Activated T-helper 1 cell treated with anti-CD3 and anti-CD28 coated beads, Interleukin-12 subunit alpha, Interleukin-12 subunit beta, Interleukin-2, Interleukin-4 antibody, amounts not matched to agents 30 ng/mL and 10 ng/mL and 1 ng/mL, durations not matched to agents 14 hours and 24 hours and 36 hours (primary cell): Measurements from ENCODE around the gene CAPN13. TPM values are rescaled to one million over a fixed set of nuclear protein-coding genes. Genes with fewer than 3 reads are reported as not detected.
"Not testable (repeated sequence)": the region's sequence is repeated elsewhere in the genome, so short reads cannot be mapped to it uniquely, and the experiment has no call there.

Experiments used
- DNase-seq: peaks from one replicate; pipeline ENCODE4 v3.0.0; 2021; ENCODE audit warnings: low spot score
- H3K27ac Mint-ChIP-seq: one replicate; pipeline ENCODE4 v1.8.0; 2021; ENCODE audit warnings: mild to moderate bottlenecking, mixed read lengths
- H3K27me3 Mint-ChIP-seq: one replicate; pipeline ENCODE4 v1.8.0; 2022; ENCODE audit warnings: mild to moderate bottlenecking, moderate library complexity, mixed read lengths; ENCODE audit not compliant: insufficient read depth
- H3K36me3 Mint-ChIP-seq: one replicate; pipeline ENCODE4 v1.8.0; 2021; ENCODE audit warnings: low read depth, mixed read lengths
- H3K4me1 Mint-ChIP-seq: one replicate; pipeline ENCODE4 v1.8.0; 2021; ENCODE audit warnings: low read depth, mixed read lengths
- H3K4me3 Mint-ChIP-seq: one replicate; pipeline ENCODE4 v1.8.0; 2021; ENCODE audit warnings: mild to moderate bottlenecking, moderate library complexity, mixed read lengths
- H3K9me3 Mint-ChIP-seq: one replicate; pipeline ENCODE4 v1.8.0; 2021; ENCODE audit warnings: mixed read lengths
- intact Hi-C: fragments of 100-400 bp; cut with micrococcal nuclease; formaldehyde crosslinking; loops from one replicate; pipeline ENCODE4 v1.15.1; 2024
- total RNA-seq: library from RNA; stranded (reverse); gene quantifications from 2 replicates; pipeline ENCODE4 v1.2.3, GENCODE V29; 2022

Gene CAPN13
- total RNA-seq, 1 donor from 2014 or later = not detected

DNA sequence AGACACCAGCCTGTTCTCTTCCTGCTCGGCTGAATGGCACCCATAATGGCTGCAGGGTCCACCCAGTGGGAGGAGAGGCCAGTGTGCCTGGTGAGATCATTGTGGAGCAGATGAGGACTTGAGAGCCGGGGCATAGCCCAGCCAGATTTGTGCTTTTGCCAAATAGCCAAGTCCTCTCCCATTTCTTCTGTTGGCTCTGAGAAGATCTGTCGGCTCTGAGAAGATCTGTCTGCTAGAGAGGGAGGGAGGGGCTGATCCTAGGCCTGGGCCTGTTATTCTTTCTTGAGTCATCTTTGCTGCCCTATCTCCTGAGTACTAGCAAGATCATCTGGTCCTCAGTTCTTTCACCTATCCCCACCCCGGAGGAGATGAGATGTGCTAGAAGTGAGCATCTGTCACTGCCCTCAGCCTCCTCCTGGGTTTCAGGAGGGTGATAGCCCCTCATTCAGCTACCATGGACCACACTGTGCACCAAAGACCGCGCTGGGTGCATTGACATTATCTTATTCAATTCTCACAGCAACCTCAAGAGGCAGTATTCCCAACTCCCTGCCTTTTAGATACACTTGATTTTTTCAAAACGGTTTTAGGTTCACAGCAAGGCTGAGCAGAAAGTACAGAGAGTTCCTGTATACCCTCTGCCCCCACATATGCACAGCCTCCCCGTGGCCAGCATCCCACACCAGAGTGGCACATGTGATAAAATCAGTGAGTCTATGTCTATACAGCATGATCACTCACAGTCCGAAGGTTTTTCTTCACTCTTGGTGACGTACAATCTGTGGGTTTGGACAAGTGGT lies 98.6 kb downstream of the CAPN13 start:
- Mint-ChIP-seq H3K4me1 (peaks cover 2% of the 10 kb centered on the region), H3K36me3 (no peaks in the 10 kb centered on the region), H3K4me3 (no peak overlapping the region), H3K27ac (no peak overlapping the region), H3K27me3 (peaks cover 2% of the 10 kb centered on the region), H3K9me3 (no peaks in the 10 kb centered on the region)
- DNase-seq = no peak
- intact Hi-C loops = loop anchor here (10.0 kb wide), 2 partner anchors 284 to 374 kb away; no protein-coding TSS in a partner anchor

DNA sequence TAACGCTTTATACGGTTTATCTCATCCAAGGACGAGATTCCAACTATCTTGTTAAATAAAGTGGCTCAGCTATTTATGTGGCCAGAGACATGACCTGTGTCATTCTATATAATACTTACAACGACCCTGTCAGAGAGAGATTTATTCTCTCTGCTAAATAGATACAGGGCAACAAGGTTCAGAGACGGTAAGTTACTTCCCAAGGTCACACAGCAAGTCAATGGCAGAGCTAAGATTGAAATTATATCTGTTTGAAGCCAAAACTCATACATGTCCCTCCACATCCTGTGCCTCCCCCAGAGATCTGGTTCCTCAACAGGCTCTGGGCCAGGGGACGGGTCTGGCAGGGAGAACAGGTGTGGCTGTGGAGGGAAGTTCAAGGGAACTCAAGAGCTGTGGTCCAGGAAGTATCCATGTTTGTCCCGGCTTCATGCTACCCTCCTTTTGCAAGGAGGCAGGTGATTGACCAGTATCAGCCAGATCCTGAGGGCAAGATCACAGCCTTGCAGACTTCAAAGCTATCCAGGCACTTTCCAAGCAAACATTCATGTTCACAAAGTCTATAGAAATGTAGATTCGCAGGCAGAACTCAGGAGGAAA lies 99.8 kb downstream of the CAPN13 start:
- intact Hi-C loops = loop anchor here (1.0 to 10.0 kb wide), 4 partner anchors 283 to 542 kb away; no protein-coding TSS in a partner anchor
- no peak overlapping the region for H3K27ac Mint-ChIP-seq
- no peaks in the 10 kb centered on the region for H3K4me1 Mint-ChIP-seq
- H3K27me3 Mint-ChIP-seq = peaks cover 3% of the 10 kb centered on the region
- no peak for DNase-seq
- no peak overlapping the region for H3K4me3 Mint-ChIP-seq
- no peaks in the 10 kb centered on the region for H3K36me3 Mint-ChIP-seq
- H3K9me3 Mint-ChIP-seq = peaks cover 3% of the 10 kb centered on the region

DNA sequence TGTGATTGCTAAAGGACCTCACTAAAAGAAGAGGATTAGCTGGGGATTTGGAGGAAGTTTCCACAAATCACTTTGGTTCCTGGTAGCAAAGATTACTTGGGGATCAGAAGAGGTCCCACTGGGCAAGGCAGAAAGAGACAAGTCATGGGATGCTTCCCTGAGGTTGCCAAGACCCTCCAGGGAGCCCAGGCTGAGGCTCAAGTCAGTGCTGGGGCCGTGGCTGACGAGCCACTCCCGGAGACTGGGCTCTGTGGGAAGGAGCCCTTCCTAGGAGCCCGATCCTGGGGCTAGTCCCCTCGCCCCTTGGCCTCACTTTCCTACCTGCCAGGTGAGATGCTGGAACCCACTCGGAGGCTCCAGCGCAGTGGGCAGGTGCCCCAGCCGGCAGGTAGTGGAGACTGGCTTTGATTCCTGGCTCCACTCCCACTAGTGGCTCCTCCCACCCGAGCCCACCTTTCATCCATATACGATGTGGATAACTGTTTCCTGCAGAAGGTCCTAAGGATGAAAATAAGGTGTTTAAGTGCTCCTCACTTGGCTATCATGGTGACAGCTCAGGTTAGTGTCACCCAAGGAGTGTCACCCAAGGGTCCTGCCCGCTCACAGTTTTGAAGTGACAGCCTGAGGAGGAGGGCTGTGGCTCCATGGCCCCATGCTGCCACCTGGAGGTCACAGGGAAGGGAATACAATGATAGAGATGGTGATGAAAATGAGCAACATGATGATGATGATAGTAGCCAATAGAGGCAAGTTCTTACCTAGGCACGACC lies 100.5 kb downstream of the CAPN13 start:
- peaks cover 10% of the 10 kb centered on the region for H3K9me3 Mint-ChIP-seq
- no peak overlapping the region for H3K4me3 Mint-ChIP-seq
- no peak overlapping the region for H3K27ac Mint-ChIP-seq
- peaks cover 7% of the 10 kb centered on the region for H3K27me3 Mint-ChIP-seq
- H3K36me3 Mint-ChIP-seq = no peaks in the 10 kb centered on the region
- peak; percentile 52 for DNase-seq
- no peaks in the 10 kb centered on the region for H3K4me1 Mint-ChIP-seq
- intact Hi-C loops = loop anchor here (1.0 to 10.0 kb wide), 4 partner anchors 282 to 541 kb away; no protein-coding TSS in a partner anchor

DNA sequence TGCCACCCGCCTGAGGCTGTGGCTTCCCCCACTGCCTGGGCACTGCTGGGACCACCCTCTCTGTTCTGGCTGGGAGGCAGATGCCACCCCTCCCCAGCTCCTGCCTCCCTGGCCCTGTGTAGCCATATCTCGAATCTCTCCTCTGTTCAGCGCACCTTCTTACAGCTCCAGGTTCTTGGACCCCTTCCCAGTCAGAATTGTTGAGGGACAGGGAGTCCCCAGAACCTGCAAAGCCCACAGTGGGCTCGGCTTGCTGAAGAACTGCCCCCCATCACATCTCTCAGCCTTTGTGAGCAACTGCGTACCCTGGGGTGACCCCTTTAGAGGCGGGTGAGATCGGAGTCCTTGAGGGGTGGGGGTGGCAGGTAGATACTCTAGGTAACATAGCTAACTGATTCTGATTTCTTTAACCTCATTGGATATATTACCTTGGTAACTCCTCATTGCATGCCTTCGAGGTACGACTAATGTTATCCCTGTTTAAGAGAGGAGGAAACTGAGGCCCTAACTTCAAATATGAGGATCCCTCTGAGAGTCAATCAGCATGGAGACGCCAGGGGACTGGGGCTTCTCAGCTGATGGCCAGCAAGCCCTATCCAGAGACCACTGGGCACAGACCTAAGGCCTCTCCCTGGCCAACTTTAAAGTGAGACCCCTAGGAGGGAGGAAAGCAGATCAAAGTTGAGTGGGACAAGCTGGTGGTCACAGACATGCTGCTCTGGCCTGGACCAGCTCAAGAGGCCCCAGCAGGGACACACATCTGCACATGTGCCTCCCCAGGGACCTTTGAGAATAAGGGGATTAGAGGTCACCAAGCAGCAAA lies 101.3 kb downstream of the CAPN13 start:
- Mint-ChIP-seq H3K9me3 (peaks cover 12% of the 10 kb centered on the region), H3K36me3 (no peaks in the 10 kb centered on the region), H3K4me1 (no peaks in the 10 kb centered on the region), H3K4me3 (no peak overlapping the region), H3K27me3 (peaks cover 7% of the 10 kb centered on the region), H3K27ac (peak overlapping the region; percentile 8)
- DNase-seq = no peak
- intact Hi-C loops = loop anchor here (10.0 kb wide), 2 partner anchors 281 to 371 kb away; no protein-coding TSS in a partner anchor

DNA sequence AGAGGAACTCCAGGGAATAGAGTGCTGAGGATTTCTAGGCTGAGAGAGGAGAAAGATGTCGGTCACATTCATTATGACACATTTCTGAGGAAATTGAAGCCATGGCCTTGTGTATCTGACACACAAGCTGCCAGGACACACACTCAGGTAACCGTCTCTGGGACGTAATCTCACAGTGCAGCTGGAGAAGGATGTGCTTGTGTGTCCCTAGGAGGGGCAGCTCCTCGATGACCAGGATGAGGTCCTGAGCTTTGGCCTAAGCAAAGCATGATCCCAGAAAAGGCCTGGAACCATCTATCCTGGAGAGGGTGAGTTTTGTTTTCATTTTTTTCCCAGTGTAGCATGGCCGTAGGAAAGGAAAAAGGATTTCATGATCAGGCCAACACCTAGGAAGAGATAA lies 102.2 kb downstream of the CAPN13 start:
- no peak for DNase-seq
- Mint-ChIP-seq H3K9me3 (peaks cover 14% of the 10 kb centered on the region), H3K27ac (no peak overlapping the region), H3K36me3 (no peaks in the 10 kb centered on the region), H3K4me3 (no peak overlapping the region), H3K4me1 (no peaks in the 10 kb centered on the region), H3K27me3 (peaks cover 7% of the 10 kb centered on the region)
- intact Hi-C loops = loop anchor here (10.0 kb wide), 2 partner anchors 280 to 370 kb away; no protein-coding TSS in a partner anchor

DNA sequence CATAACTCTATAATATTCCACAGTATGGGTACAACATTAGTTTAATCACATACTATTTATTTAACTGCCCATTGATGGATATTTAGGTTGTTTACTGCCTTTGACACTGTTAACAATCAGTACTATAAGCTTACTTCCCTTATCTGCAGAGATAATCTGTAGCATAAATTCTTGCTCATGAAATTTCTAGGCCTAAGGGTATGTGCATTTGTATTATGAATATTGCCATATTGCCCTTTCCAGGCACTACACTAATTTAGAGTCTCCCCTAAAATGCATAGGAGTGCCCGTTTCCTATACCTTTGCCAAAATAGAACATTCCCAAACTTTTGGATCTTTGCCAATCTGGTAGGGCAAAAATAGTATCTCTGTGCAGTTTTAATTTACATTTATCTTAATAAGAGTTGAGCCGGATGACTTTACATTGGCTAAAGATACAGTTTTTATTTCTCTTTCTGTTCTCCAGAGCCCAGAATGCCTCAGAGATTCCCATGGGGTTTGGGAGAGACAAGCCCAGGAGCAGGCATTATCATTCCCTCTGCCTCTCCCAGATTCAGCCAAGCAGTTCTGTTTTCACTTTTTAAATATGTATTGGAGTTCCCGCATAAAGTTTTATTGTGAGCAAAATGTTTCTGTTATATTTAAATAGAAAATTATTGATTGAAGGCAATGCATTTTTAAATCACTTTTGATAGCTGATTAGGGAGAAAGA lies 102.8 kb downstream of the CAPN13 start:
- Mint-ChIP-seq H3K27me3 (peaks cover 7% of the 10 kb centered on the region), H3K4me1 (no peaks in the 10 kb centered on the region), H3K9me3 (peaks cover 14% of the 10 kb centered on the region), H3K36me3 (no peaks in the 10 kb centered on the region), H3K27ac (no peak overlapping the region), H3K4me3 (no peak overlapping the region)
- no peak for DNase-seq
- intact Hi-C loops = loop anchor here (10.0 kb wide), 2 partner anchors 280 to 370 kb away; no protein-coding TSS in a partner anchor

DNA sequence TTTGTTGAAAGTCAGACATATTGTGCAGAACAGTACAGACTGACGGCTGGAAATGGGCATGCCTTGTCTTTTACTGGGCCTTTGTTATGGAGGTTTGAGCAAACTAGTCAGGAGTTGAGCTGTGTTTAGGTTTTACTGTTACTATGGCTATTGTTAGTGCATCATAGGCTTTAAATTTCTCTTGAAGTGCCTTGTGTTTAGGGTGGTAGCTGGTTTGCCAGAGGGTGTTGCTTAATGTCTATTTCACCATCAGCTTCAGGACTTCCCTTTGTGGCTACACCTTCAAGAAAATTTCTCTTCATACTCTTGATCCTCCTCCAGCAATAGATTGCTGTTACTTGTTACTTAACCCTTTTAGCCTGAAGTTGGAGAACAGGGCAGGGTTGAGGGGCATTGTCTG lies 104.6 kb downstream of the CAPN13 start:
- H3K4me3 Mint-ChIP-seq = no peak overlapping the region
- peaks cover 14% of the 10 kb centered on the region for H3K9me3 Mint-ChIP-seq
- intact Hi-C loops = loop anchor here (10.0 kb wide), 2 partner anchors 278 to 368 kb away; no protein-coding TSS in a partner anchor
- H3K36me3 Mint-ChIP-seq = no peaks in the 10 kb centered on the region
- no peak overlapping the region for H3K27ac Mint-ChIP-seq
- no peak for DNase-seq
- H3K4me1 Mint-ChIP-seq = no peaks in the 10 kb centered on the region
- H3K27me3 Mint-ChIP-seq = peaks cover 7% of the 10 kb centered on the region

DNA sequence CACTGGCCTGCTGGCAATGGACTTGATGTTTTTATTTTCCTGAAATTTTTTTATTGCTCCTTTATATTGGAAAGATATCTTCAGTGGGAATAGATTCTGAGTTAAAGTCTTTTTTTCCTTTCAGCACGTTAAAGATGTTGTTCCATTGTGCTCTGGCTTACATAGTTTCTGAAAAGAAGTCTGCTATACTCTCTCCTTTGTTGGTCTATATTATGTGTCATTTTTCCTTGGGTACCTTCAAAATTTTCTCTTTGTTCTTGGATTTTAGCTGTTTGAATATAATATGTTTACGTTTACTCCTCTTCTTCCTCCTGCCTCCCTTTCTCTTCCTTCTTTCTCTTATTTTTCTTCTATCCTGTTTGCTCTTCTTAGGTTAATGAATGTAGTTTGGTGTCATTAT lies 105.5 kb downstream of the CAPN13 start:
- intact Hi-C loops = loop anchor here (10.0 kb wide), 2 partner anchors 277 to 367 kb away; no protein-coding TSS in a partner anchor
- Mint-ChIP-seq H3K27me3 (peaks cover 7% of the 10 kb centered on the region), H3K4me1 (no peaks in the 10 kb centered on the region), H3K36me3 (no peaks in the 10 kb centered on the region), H3K4me3 (no peak overlapping the region), H3K9me3 (peaks cover 14% of the 10 kb centered on the region), H3K27ac (no peak overlapping the region)
- DNase-seq = no peak

DNA sequence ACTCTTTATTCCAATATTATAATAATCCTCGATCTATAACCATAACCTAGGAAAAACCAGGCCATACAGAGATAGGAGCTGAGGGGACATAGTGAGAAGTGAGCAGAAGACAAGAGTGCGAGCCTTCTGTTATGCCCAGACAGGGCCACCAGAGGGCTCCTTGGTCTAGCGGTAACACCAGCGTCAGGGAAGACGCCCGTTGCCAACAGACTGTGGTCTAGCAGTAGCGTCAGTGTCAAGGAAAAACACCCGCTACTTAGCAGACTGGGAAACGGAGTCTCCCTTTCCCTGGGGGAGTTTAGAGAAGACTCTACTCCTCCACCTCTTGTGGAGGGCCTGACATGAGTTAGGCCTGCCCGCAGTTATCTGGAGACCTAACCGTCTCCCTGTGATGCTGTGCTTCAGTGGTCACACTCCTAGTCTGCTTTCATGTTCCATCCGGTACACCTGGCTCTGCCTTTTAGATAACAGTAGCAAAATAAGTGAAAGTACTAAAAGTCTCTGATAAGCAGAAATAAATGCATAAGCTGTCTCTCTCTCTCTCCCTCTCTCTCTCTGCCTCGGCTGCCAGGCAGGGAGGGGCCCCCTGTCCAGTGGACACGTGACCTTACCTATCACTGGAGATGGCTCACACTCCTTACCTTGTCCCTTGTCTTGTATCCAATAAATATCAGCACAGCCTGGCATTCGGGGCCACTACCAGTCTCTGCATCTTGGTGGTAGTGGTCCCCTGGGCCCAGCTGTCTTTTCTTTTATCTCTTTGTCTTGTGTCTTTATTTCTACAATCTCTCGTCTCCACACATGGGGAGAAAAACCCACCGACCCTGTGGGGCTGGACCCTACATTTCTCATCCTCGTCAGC lies 109.8 kb downstream of the CAPN13 start:
- H3K27me3 Mint-ChIP-seq, H3K4me1 Mint-ChIP-seq, DNase-seq, H3K4me3 Mint-ChIP-seq, intact Hi-C loops, H3K27ac Mint-ChIP-seq, H3K36me3 Mint-ChIP-seq: not testable (repeated sequence)
- H3K9me3 Mint-ChIP-seq = peaks cover 12% of the 10 kb centered on the region

DNA sequence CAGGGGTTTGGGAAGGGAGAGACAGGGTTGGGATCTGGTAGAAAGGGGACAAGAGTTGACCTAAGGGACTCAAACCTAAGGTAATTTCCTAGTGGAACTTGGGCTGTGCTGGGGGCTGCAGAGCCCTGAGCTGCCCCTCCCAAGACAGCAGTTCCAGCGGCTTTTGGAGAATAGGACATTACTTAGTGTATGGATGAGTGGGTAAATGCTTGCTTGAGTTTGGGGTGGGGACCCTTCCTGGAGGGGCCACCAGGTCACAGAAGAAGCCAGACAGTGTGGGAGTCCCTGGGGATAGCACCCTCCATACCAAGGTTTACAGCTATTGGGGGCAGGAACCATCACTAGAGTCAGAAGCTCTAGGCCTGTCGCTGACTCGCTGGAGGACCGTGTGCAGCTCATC lies 111.5 kb downstream of the CAPN13 start:
- Mint-ChIP-seq H3K27me3 (no peaks in the 10 kb centered on the region), H3K9me3 (peaks cover under 1% of the 10 kb centered on the region), H3K36me3 (no peaks in the 10 kb centered on the region), H3K27ac (no peak overlapping the region), H3K4me3 (no peak overlapping the region), H3K4me1 (no peaks in the 10 kb centered on the region)
- no peak for DNase-seq
- intact Hi-C loops = no loop called here
